GM18867 (cell line): Measurements from ENCODE around the gene SOX11.

Experiments used
- ATAC-seq: cut with Tn5 transposase; IDR thresholded peaks from one replicate; pipeline ENCODE4 v1.9.1; 2021; ENCODE audit warnings: mild to moderate bottlenecking, moderate library complexity; ENCODE audit not compliant: unreplicated experiment

The SOX11 gene

DNA sequence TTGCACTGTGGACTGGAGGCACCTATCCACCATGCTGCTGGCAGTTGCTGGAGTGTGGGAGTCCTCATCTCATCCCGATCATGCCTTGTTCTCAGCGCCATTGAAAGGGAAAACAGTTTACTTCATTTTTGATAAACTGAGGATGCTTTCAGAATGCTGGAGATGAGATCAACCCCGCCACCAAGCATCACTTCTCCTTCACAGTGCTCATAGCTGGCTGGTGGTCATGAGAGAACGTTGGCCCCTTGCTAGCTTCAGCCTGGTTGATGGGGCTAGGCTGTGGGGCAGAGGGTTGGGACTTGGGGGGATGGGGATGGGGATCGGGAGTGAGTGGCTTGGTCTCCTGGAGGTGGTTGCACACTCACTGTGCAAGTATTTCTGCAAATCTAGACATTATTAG, 30.1 kb downstream of the SOX11 start:
- ATAC-seq: no peak

- ATAC-seq: no peak
Measured at GRCh38 chr2:5723791-5724735, 31.9 kb downstream of the SOX11 start.

DNA sequence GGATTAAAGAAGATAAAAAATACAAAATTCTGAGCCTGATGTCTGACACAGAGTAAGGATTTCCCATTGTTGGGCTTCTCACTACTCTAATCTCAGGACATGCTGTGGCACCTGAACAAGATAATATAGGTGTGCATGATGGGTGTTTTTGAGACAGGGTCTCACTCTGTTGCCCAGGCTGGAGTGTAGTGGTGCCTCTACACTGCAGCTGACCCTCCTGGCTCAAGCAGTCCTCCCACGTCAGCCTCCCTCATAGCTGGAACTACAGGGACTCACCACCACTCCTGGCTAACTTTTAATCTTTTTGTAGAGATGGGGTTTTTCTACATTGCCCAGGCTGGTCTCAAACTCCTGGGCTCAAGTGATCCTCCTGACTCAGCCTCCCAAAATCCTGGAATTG, 32.9 kb downstream of the SOX11 start:
- no peak for ATAC-seq

- no peak for ATAC-seq
Measured at GRCh38 chr2:5725794-5726463, 33.7 kb downstream of the SOX11 start.

GRCh38 chr2:5727235-5727634, 35.1 kb downstream of the SOX11 start:
- ATAC-seq: no peak

GRCh38 chr2:5729416-5729815, 37.2 kb downstream of the SOX11 start:
- no peak for ATAC-seq

DNA sequence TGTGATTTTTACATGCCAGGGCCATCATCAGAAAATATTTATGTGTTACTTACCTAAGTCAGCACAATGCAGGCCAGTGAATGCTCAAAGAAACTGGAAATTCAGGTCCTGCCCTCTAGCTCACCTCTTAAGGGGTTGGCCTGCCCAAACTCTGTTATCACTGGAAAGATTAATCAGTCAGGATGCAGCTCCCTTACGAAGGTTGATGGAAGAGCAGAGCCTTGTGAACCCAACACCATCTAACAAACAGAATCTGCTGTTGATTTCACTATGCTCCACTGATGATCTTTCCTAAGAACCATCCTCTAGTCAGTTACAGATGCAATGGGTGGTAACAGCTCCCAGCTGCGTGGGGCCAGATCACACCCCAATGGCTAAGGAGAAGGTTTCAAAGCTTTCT, 38.2 kb downstream of the SOX11 start:
- no peak for ATAC-seq

- ATAC-seq: no peak
Measured at GRCh38 chr2:5734859-5735520, 42.8 kb downstream of the SOX11 start.

- no peak for ATAC-seq
Measured at GRCh38 chr2:5735521-5735861, 43.3 kb downstream of the SOX11 start.

DNA sequence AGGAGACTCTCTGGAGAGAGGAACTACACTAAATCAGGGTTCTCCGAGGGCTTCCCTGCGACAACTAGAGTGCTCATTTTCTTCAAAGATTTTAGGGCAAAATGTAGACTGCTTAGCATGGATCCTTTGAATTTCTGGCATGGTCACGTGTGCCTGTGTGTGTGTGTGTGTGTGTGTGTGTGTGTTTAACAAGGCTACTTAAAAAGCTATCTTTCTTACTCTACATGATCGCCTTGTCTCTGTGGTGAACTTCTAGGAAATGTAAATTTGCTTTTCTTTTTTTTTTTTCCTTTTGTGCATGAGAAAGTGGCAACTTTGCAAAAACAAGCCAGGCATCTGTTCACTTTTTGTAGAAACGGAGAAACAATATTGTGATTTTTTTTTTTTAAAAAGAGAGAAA, 43.9 kb downstream of the SOX11 start:
- no peak for ATAC-seq

DNA sequence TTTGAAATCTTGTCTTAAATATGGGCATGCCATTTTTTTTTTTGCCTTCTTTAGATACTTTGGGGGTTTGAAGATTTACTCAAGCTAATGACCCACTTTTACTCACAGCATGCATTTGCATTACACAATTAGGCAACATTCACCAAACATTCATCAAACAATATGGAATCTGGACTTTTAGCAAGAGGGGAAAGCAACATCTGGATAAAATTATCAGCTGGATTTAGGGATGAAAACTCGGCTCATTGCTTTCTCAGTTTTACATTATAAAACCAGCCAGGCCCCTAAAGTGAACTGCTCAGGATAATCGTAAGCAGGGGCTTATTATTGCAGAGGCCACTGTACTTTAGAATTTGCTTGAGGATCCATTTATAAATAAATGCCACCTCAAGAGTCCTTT, 44.7 kb downstream of the SOX11 start:
- ATAC-seq: no peak

- ATAC-seq: no peak
Measured at GRCh38 chr2:5740053-5740452, 47.9 kb downstream of the SOX11 start.

- ATAC-seq: no peak
Measured at GRCh38 chr2:5740817-5741216, 48.6 kb downstream of the SOX11 start.

- no peak for ATAC-seq
Measured at GRCh38 chr2:5741242-5741641, 49.1 kb downstream of the SOX11 start.

- ATAC-seq: no peak
Measured at GRCh38 chr2:5742126-5742525, 49.9 kb downstream of the SOX11 start.

DNA sequence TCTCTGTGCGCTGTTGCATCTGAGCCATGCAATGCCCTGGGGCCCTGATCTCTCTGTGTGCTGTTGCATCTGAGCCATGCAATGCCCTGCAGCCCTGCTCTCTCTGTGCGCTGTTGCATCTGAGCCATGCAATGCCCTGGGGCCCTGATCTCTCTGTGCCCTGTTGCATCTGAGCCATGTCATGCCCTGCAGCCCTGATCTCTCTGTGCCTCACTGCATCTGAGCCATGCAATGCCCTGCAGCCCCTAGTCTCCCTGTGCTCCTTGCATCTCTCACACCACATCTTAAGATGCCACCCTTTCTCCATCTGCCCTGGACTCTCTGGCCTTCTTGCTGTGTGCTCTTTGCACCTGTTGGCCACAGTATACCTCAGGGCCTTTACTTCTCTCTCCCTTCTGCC, 56.2 kb downstream of the SOX11 start:
- no peak for ATAC-seq

- ATAC-seq: no peak
Measured at GRCh38 chr2:5748946-5749345, 56.8 kb downstream of the SOX11 start.

GRCh38 chr2:5749347-5749746, 57.2 kb downstream of the SOX11 start:
- ATAC-seq: no peak
